HCT116 (cell line): ENCODE data around the gene CLEC18A. TPM values are rescaled to one million over a fixed set of nuclear protein-coding genes. Genes with fewer than 3 reads are reported as not detected.
"Not testable (repeated sequence)": the region's sequence is repeated elsewhere in the genome, so short reads cannot be mapped to it uniquely, and the experiment has no call there.

ENCODE experiments used
- ATAC-seq: fragments of 200-7000 bp; cut with Tn5 transposase; 2 replicates; pipeline ENCODE4 v1.9.1; 2020; ENCODE audit warnings: mild to moderate bottlenecking, moderate library complexity
- Bru-seq: library from RNA; stranded (reverse); fragments of 400-500 nt; gene quantifications from one replicate; lab custom pipeline; 2021; lab: Mats Ljungman, UMichigan
- BruChase-seq, 2 experiments: library from RNA; stranded (reverse); fragments of 400-500 nt; gene quantifications; one replicate each; lab custom pipeline; 2021; lab: Mats Ljungman, UMichigan
- BruUV-seq: library from RNA; stranded (reverse); fragments of 400-500 nt; replicated peaks from 2 replicates; lab custom pipeline; 2021; lab: Mats Ljungman, UMichigan
- CTCF ChIA-PET: fragments of 300-600 bp; sonication (Branson Sonifier 250); formaldehyde crosslinking; loops from one replicate; lab custom pipeline; 2021; ENCODE audit warnings: antibody characterized with exemption; lab: Charles Lee
- POLR2A ChIA-PET: fragments of 300-600, 350-600 bp; sonication (Branson Sonifier 250); formaldehyde crosslinking; loops from one replicate; lab custom pipeline; 2021; ENCODE audit warnings: antibody characterized with exemption; lab: Charles Lee
- RAD21 ChIA-PET, 2 experiments: fragments of 300-600 bp; sonication (Branson Sonifier 250); formaldehyde crosslinking; loops; one replicate each; lab custom pipeline; 2023; ENCODE audit warnings: low total read pairs in 2 of 2; ENCODE audit not compliant: uncharacterized antibody in 2 of 2, unreplicated experiment in 2 of 2, low non-redundant PET in 1 of 2; lab: Charles Lee
- DNase-seq: peaks from one replicate; pipeline ENCODE4 v3.0.0-alpha.2; 2010; ENCODE audit warnings: low read depth, low spot score
- H2AFZ ChIP-seq: fragments of 200-600 bp; shearing (Covaris generic), sonication (generic); 2 replicates; pipeline ENCODE4 v1.6.1; 2017; ENCODE audit warnings: low read depth, mixed run types, mixed read lengths, antibody characterized with exemption, low read length; ENCODE audit not compliant: poor library complexity, severe bottlenecking
- H3K27ac ChIP-seq: 2 replicates; pipeline ENCODE4 v1.5.1; 2012; ENCODE audit warnings: low read depth, low read length
- H3K27me3 ChIP-seq: fragments of 200-600 bp; sonication (generic); 2 replicates; pipeline ENCODE4 v1.6.1; 2016; ENCODE audit warnings: mixed run types, low read length, mixed read lengths; ENCODE audit not compliant: insufficient read depth
- H3K36me3 ChIP-seq, 2 experiments: fragments of 200-500 bp in 1 of 2; fragments of 200-600 bp in 1 of 2; sonication (Bioruptor generic) in 1 of 2; sonication (generic) in 1 of 2; 2 replicates each; pipeline versions ENCODE4 v1.5.1 to v1.6.1; 2014 to 2016; ENCODE audit warnings: low read length in 2 of 2, inconsistent platforms in 1 of 2, mixed read lengths in 1 of 2, mixed run types in 1 of 2; ENCODE audit not compliant: insufficient read depth in 2 of 2, control insufficient read depth in 1 of 2
- H3K4me1 ChIP-seq, 2 experiments: fragments of 200-600 bp in 1 of 2; sonication (generic) in 1 of 2; 2 replicates each; pipeline versions ENCODE4 v1.5.1 to v1.6.1; 2012 to 2017; ENCODE audit warnings: low read length in 2 of 2, inconsistent platforms in 1 of 2, mild to moderate bottlenecking in 1 of 2, mixed read lengths in 1 of 2, mixed run types in 1 of 2, moderate library complexity in 1 of 2; ENCODE audit not compliant: insufficient read depth in 2 of 2, control insufficient read depth in 1 of 2
- H3K4me2 ChIP-seq: fragments of 200-600 bp; sonication (generic); 2 replicates; pipeline ENCODE4 v1.6.1; 2017; ENCODE audit warnings: mixed run types, low read length, mixed read lengths
- H3K4me3 ChIP-seq, 2 experiments: fragments of 200-600 bp in 1 of 2; sonication (generic) in 1 of 2; replicated peaks in 1 of 2; 2 replicates each; pipeline ENCODE4 v1.5.1; 2011 to 2016; ENCODE audit warnings: low read length in 2 of 2, control low read depth in 1 of 2, low read depth in 1 of 2, mild to moderate bottlenecking in 1 of 2, mixed read lengths in 1 of 2, mixed run types in 1 of 2
- H3K79me2 ChIP-seq: fragments of 200-600 bp; sonication (generic); 2 replicates; pipeline ENCODE4 v1.6.1; 2017; ENCODE audit warnings: mild to moderate bottlenecking, mixed run types, low read length, moderate library complexity, mixed read lengths; ENCODE audit not compliant: insufficient read depth
- H3K9ac ChIP-seq: fragments of 200-600 bp; sonication (generic); 2 replicates; pipeline ENCODE4 v1.6.1; 2016; ENCODE audit warnings: low read length, mixed read lengths
- H3K9me2 ChIP-seq: fragments of 200-600 bp; sonication (generic), shearing (Covaris generic); 2 replicates; pipeline ENCODE4 v1.6.1; 2017; ENCODE audit warnings: mixed run types, mild to moderate bottlenecking, moderate library complexity; ENCODE audit not compliant: insufficient read depth
- H3K9me3 ChIP-seq, 2 experiments: fragments of 200-500 bp in 1 of 2; fragments of 200-600 bp in 1 of 2; sonication (Bioruptor generic) in 1 of 2; sonication (generic) in 1 of 2; 2 replicates each; pipeline ENCODE4 v1.6.1; 2014 to 2017; ENCODE audit warnings: low read length in 2 of 2, mixed read lengths in 2 of 2, inconsistent platforms in 1 of 2, low read depth in 1 of 2, mild to moderate bottlenecking in 1 of 2, mixed run types in 1 of 2, moderate library complexity in 1 of 2; ENCODE audit not compliant: control insufficient read depth in 1 of 2, insufficient read depth in 1 of 2
- H4K20me1 ChIP-seq: fragments of 200-600 bp; sonication (generic), shearing (Covaris generic); 2 replicates; pipeline ENCODE4 v1.6.1; 2017; ENCODE audit warnings: mixed run types, mild to moderate bottlenecking, moderate library complexity; ENCODE audit not compliant: insufficient read depth
- FOSL1 ChIP-seq: IDR thresholded peaks from 2 replicates; pipeline ENCODE4 v1.6.1; 2012; ENCODE audit warnings: low read depth
- intact Hi-C: fragments of 100-400 bp; cut with micrococcal nuclease; formaldehyde crosslinking; loops from 2 replicates; pipeline ENCODE4 v1.10.0; 2022
- long read RNA-seq: library from polyadenylated mRNA; unstranded; transcript quantifications from one replicate; pipeline ENCODE4 v2.0.0, GENCODE V29; 2021; ENCODE audit not compliant: unreplicated experiment
- polyA plus RNA-seq: library from polyadenylated mRNA; unstranded; fragments of >200 nt; gene quantifications from 2 replicates; pipeline ENCODE4 v1.2.1, GENCODE V29; 2012; ENCODE audit warnings: missing spikeins
- total RNA-seq: library from RNA; stranded (reverse); gene quantifications from one replicate; pipeline ENCODE4 v1.2.1, GENCODE V29; 2021; ENCODE audit not compliant: unreplicated experiment

The CLEC18A gene
- 1.0 TPM for total RNA-seq
- 0.30 and 0.38 TPM in 2 replicates for polyA plus RNA-seq
- Bru-seq, nascent RNA, result percentile 25 among the genes with signal in this experiment
- percentile 42 among the genes with signal in this experiment for BruChase-seq, experiment 1, labeled RNA remaining after a 6-hour chase
- percentile 36 among the genes with signal in this experiment for BruChase-seq, experiment 2, labeled RNA remaining after a 2-hour chase
- long read RNA-seq, result 0 reads

- ATAC-seq, result peak; percentile 36; the same call in 1 of the 2 replicates
- BruUV-seq, H3K9ac ChIP-seq, CTCF ChIA-PET, H3K79me2 ChIP-seq, H3K36me3 ChIP-seq, H3K4me2 ChIP-seq, POLR2A ChIA-PET, intact Hi-C loops, H4K20me1 ChIP-seq, H3K4me3 ChIP-seq, RAD21 ChIA-PET, H3K9me2 ChIP-seq, DNase-seq, H3K9me3 ChIP-seq, H2AFZ ChIP-seq, H3K4me1 ChIP-seq, H3K27ac ChIP-seq, H3K27me3 ChIP-seq: not testable (repeated sequence)
Measured at GRCh38 chr16:69951017-69951671, at the start of gene CLEC18A. TSS of gene CLEC18A (plus strand) at chr16:69951334. CDS start at chr16:69951367, 33 bp downstream.

GRCh38 chr16:69903865-69904415, 47.2 kb upstream of the CLEC18A start:
- H3K79me2 ChIP-seq, result no peaks in the 10 kb centered on the region
- no peaks in the 10 kb centered on the region; the same call in 1 of the 2 replicates for H4K20me1 ChIP-seq
- DNase-seq (no peak), ATAC-seq (no peak)
- no peaks in the 10 kb centered on the region for H3K9me2 ChIP-seq
- H3K27me3 ChIP-seq, result no peaks in the 10 kb centered on the region
- H2AFZ ChIP-seq, result no peak overlapping the region
- no peaks in the 10 kb centered on the region for H3K9me3 ChIP-seq
- H3K4me2 ChIP-seq, result no peak overlapping the region
- H3K9ac ChIP-seq, result no peak overlapping the region
- ChIA-PET CTCF (no interaction called here), RAD21 (no interaction called here), POLR2A (no interaction called here)
- TF ChIP-seq FOSL1, result no peak
- no TSS peak for BruUV-seq
- H3K27ac ChIP-seq, result no peak overlapping the region
- intact Hi-C loops, result no loop called here
- H3K4me3 ChIP-seq, result no peak overlapping the region
- H3K36me3 ChIP-seq, result no peaks in the 10 kb centered on the region
- H3K4me1 ChIP-seq, result no peaks in the 10 kb centered on the region
